Suppressor macrophage (primary cell): ENCODE results near the gene NSUN4.

Source experiments
- DNase-seq, 4 experiments: peaks; one replicate each; pipeline ENCODE4 v3.0.0-alpha.2; 2020 to 2022

NSUN4 gene

DNA sequence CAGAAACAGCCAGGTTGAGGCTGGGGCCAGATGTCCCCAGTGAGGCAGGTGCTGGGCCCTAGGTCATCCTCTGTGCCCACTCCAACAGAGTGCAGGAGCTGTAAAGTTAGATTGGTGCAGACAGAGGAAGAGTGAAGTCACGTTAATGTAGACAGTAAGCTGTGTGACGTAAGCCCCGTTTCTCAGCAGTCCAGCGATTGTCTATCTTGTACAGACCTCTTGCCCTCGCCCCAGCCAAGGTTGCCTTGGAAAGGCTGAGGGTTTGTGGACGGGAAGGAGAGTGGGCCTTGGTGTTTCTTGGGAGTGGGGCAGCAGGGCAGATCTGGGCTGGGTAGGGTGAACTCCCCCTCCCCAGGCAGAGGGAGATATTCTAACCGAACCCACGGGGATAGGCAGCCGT, 67.0 kb downstream of the NSUN4 start:
- no peak for DNase-seq

DNA sequence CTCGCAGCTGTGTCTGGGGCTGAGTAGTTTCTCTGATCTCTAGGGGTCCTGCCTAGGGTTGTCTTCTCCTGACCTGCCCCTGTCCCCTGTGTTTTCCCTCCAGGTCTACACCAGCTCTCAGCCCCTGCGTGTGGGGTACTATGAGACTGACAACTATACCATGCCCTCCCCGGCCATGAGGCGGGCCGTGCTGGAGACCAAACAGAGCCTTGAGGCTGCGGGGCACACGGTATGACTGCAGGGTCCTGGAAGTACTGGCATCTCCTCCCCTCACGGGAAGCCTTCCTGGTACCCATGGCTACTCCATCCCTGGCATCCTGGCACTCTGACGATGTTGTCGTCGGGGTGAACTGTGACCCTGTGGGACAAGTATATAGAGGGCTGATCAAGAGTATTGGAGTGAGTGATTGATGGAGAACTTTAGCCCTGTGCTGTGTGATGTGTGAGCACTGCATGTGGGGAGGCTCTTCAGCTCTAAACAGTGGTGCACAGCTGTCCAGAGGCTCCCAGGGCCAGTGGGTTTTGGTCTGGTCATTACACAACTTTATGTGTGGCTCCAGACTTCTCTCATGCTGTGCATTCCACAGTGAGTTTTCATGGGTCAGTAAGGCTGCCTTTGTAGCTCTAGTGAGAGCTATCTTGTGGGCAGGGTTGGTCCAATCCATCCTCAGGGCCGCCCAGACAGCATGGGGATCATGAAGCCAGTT, 67.9 kb downstream of the NSUN4 start:
- no peak for DNase-seq

DNA sequence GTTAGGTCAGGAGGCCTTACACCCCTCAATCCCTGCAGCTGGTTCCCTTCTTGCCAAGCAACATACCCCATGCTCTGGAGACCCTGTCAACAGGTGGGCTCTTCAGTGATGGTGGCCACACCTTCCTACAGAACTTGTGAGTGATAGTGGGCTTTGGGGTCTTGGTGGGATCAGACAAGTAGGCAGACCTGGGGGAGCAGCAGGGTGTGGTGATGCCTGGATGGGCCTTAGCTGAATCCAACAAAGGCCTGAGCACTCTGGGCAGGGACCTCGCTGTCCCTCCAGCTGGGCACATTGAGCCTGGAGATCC, 68.4 kb downstream of the NSUN4 start:
- DNase-seq: no peak

DNA sequence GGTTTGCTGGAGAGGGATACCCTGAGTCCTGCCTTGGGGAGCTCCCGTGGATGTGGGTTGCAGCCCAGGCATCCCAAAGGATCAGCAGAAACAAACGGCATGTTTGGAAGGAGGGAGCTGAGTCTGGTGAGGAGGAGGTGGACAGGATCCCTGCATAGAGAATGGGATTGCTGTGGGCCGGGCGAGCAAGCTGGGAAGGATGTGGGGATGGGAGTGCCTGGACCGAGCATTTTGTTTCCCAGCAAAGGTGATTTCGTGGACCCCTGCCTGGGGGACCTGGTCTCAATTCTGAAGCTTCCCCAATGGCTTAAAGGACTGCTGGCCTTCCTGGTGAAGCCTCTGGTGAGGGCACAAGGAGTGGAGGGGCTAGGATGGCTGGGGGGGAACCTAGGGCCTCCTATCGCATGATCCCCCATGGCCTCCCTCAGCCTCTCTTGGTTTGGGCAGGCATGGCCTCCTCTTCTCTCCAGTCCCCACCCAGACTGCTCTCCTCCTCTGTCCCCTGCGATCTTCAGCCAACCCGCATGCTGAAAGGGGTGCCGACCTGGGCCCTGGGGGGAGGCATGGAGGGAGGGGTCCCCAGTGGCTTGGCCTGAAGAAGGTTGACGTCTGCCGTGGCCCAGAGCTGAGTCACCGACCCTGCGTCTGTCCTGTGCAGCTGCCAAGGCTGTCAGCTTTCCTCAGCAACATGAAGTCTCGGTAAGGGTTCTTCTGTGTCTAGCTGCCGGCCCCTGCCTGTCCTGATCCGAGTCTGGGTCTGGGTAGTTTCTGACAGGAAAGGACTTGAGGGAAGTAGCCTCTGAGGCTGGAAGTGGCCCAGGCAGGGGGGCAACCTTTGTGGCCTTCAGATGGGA, 69.8 kb downstream of the NSUN4 start:
- DNase-seq: no peak

DNA sequence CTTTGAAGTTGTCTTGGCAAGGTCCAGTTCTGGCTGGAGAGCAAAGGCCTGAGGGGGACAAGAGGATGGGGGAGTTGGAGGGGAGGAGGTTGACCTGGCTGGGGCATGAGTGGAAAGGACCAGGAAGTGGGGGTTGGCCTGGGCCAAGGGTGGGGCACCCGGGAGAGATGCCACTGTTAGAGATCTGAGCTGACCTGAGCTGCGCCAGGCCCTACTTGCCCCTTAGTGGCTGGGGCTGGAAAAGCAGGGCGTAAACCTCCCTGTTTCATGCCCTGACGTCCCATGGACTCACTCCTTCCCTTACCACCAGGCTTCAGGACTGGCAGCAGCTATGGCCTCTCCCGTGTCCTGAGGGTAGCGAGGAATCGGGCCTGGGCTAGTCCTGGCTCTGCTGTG, 70.4 kb downstream of the NSUN4 start:
- no peak for DNase-seq
